SU-DHL-6 (cell line): ENCODE data around the gene RIMS4.

Experiments used
- H2AFZ ChIP-seq: fragments of 200-600 bp; sonication (generic); 2 replicates; pipeline ENCODE4 v1.6.1; 2014; ENCODE audit warnings: low read depth, mild to moderate bottlenecking, moderate library complexity, mixed read lengths, antibody characterized with exemption, low read length; ENCODE audit not compliant: severe bottlenecking
- H3F3A ChIP-seq: fragments of 200-600 bp; shearing (Covaris generic); 2 replicates; pipeline ENCODE4 v1.6.0; 2016; ENCODE audit warnings: antibody characterized with exemption, mild to moderate bottlenecking; ENCODE audit not compliant: insufficient read depth
- H3K27ac ChIP-seq: fragments of 200-600 bp; sonication (generic); 2 replicates; pipeline ENCODE4 v1.5.1; 2016; ENCODE audit warnings: low read depth, mild to moderate bottlenecking, low read length, moderate library complexity, mixed read lengths
- H3K27me3 ChIP-seq: fragments of 200-600 bp; sonication (generic), shearing (Covaris generic); 2 replicates; pipeline ENCODE4 v1.6.0; 2014; ENCODE audit warnings: mild to moderate bottlenecking, low read length
- H3K36me3 ChIP-seq: fragments of 200-600 bp; sonication (generic); 2 replicates; pipeline ENCODE4 v1.6.1; 2014; ENCODE audit warnings: mild to moderate bottlenecking, low read length, mixed read lengths
- H3K4me2 ChIP-seq: fragments of 300-600, 200-600 bp; shearing (Covaris generic), sonication (generic); 2 replicates; pipeline ENCODE4 v1.6.0; 2014; ENCODE audit warnings: low read length, low read depth, mild to moderate bottlenecking; ENCODE audit not compliant: poor library complexity, severe bottlenecking
- H3K4me3 ChIP-seq: fragments of 200-600 bp; sonication (generic); 2 replicates; pipeline ENCODE4 v1.5.1; 2014; ENCODE audit warnings: antibody characterized with exemption, low read length, mild to moderate bottlenecking, mixed read lengths; ENCODE audit not compliant: insufficient read depth, poor library complexity, severe bottlenecking
- H3K79me2 ChIP-seq: fragments of 200-600 bp; sonication (generic); 2 replicates; pipeline ENCODE4 v1.6.1; 2014; ENCODE audit warnings: mild to moderate bottlenecking, low read length, moderate library complexity; ENCODE audit not compliant: insufficient read depth
- H3K9ac ChIP-seq: fragments of 200-600 bp; sonication (generic); 2 replicates; pipeline ENCODE4 v1.7.0; 2014; ENCODE audit warnings: mild to moderate bottlenecking, low read length
- H3K9me2 ChIP-seq: fragments of 200-600 bp; sonication (generic); replicated peaks from 2 replicates; pipeline ENCODE4 v1.6.1; 2014; ENCODE audit warnings: low read length; ENCODE audit not compliant: insufficient read depth
- H3K9me3 ChIP-seq: fragments of 200-600 bp; sonication (generic); 2 replicates; pipeline ENCODE4 v1.6.1; 2014; ENCODE audit warnings: low read length, mixed read lengths; ENCODE audit not compliant: insufficient read depth
- H4K20me1 ChIP-seq: fragments of 200-600 bp; sonication (generic); 2 replicates; pipeline ENCODE4 v1.6.1; 2014; ENCODE audit warnings: low read depth, mild to moderate bottlenecking, antibody characterized with exemption, low read length, moderate library complexity, mixed read lengths
- CTCF ChIP-seq: fragments of 200-600 bp; sonication (generic); IDR thresholded peaks from one replicate; pipeline ENCODE4 v1.5.1; 2017; ENCODE audit warnings: antibody characterized with exemption, mild to moderate bottlenecking, low read length, moderate library complexity; ENCODE audit not compliant: insufficient read depth, poor library complexity, severe bottlenecking
- EZH2phosphoT487 ChIP-seq: fragments of 200-600 bp; sonication (generic), shearing (Covaris generic); conservative IDR thresholded peaks from 2 replicates; pipeline ENCODE4 v1.6.1; 2018; ENCODE audit warnings: mild to moderate bottlenecking, antibody characterized with exemption, low read length, moderate library complexity, mixed read lengths

RIMS4 gene

GRCh38 chr20:44811150-44811685 is 872 bp upstream of the RIMS4 start:
- Histone ChIP-seq H3K4me3 (no peak overlapping the region), H2AFZ (no peak overlapping the region), H3K27me3 (no peaks in the 10 kb centered on the region)

GRCh38 chr20:44810061-44810390 is 320 bp downstream of the RIMS4 start:
- Histone ChIP-seq H3K9me3 (no peaks in the 10 kb centered on the region), H4K20me1 (no peaks in the 10 kb centered on the region), H3K27me3 (no peaks in the 10 kb centered on the region), H3K79me2 (no peaks in the 10 kb centered on the region), H3K9me2 (no peaks in the 10 kb centered on the region), H2AFZ (no peak overlapping the region), H3K27ac (no peak overlapping the region), H3F3A (no peaks in the 10 kb centered on the region), H3K4me2 (no peak overlapping the region), H3K36me3 (no peaks in the 10 kb centered on the region), H3K9ac (no peak overlapping the region), H3K4me3 (no peak overlapping the region)
- no peak for TF ChIP-seq EZH2phosphoT487
- TF ChIP-seq CTCF: no peak

More at GRCh38 chr20:44811150-44811685, 872 bp upstream of the RIMS4 start:
- no peak overlapping the region for H3K4me2 ChIP-seq
- no peaks in the 10 kb centered on the region for H3K9me3 ChIP-seq
- no peaks in the 10 kb centered on the region for H3K36me3 ChIP-seq
- no peaks in the 10 kb centered on the region for H4K20me1 ChIP-seq
- no peaks in the 10 kb centered on the region for H3K79me2 ChIP-seq
- no peaks in the 10 kb centered on the region for H3K9me2 ChIP-seq
- H3K9ac ChIP-seq: no peak overlapping the region
- no peaks in the 10 kb centered on the region for H3F3A ChIP-seq
- no peak overlapping the region for H3K27ac ChIP-seq
- TF ChIP-seq CTCF (no peak), EZH2phosphoT487 (no peak)

GRCh38 chr20:44809380-44810060 is 826 bp downstream of the RIMS4 start:
- Histone ChIP-seq H2AFZ (no peak overlapping the region), H4K20me1 (no peaks in the 10 kb centered on the region), H3K27me3 (no peaks in the 10 kb centered on the region), H3K4me2 (no peak overlapping the region), H3K27ac (no peak overlapping the region), H3K79me2 (no peaks in the 10 kb centered on the region), H3K36me3 (no peaks in the 10 kb centered on the region), H3K9me2 (no peaks in the 10 kb centered on the region), H3F3A (no peaks in the 10 kb centered on the region), H3K9ac (no peak overlapping the region), H3K9me3 (no peaks in the 10 kb centered on the region), H3K4me3 (no peak overlapping the region)
- TF ChIP-seq CTCF: no peak
- TF ChIP-seq EZH2phosphoT487: no peak
